Measurements from ENCODE around the gene ZNF324. TPM values are rescaled to one million over a fixed set of nuclear protein-coding genes. Genes with fewer than 3 reads are reported as not detected.

The ZNF324 gene
- total RNA-seq, 2 experiments from 2014 or later: 12.8 to 13.7 TPM

GRCh38 chr19:58520257-58520599 is 53.3 kb downstream of the ZNF324 start:
- H3K27ac Mint-ChIP-seq: peak overlapping the region; percentile 88
- H3K9me3 Mint-ChIP-seq: no peaks in the 10 kb centered on the region
- DNase-seq: no peak
- H3K27me3 Mint-ChIP-seq: no peaks in the 10 kb centered on the region
- H3K4me3 Mint-ChIP-seq: peak overlapping the region; percentile 96
- peaks cover 23% of the 10 kb centered on the region for H3K4me1 Mint-ChIP-seq
- peaks cover 18% of the 10 kb centered on the region for H3K36me3 Mint-ChIP-seq

GRCh38 chr19:58521651-58522050 is 54.8 kb downstream of the ZNF324 start:
- no peak for DNase-seq
- no peak overlapping the region for H3K27ac Mint-ChIP-seq
- H3K36me3 Mint-ChIP-seq: peaks cover 8% of the 10 kb centered on the region
- peak overlapping the region; percentile 1 for H3K4me3 Mint-ChIP-seq
- H3K4me1 Mint-ChIP-seq: peaks cover 13% of the 10 kb centered on the region
- no peaks in the 10 kb centered on the region for H3K9me3 Mint-ChIP-seq
- no peaks in the 10 kb centered on the region for H3K27me3 Mint-ChIP-seq

- H3K27me3 Mint-ChIP-seq: no peaks in the 10 kb centered on the region
- no peak overlapping the region for H3K4me3 Mint-ChIP-seq
- H3K4me1 Mint-ChIP-seq: peaks cover 11% of the 10 kb centered on the region
- no peak overlapping the region for H3K27ac Mint-ChIP-seq
- no peaks in the 10 kb centered on the region for H3K9me3 Mint-ChIP-seq
- peaks cover 4% of the 10 kb centered on the region for H3K36me3 Mint-ChIP-seq
- DNase-seq: no peak
Observed at GRCh38 chr19:58522709-58523108, 55.8 kb downstream of the ZNF324 start.

Other genes starting within 250 kb of the ZNF324 start
- gene ZNF544, start 238.2 kb upstream of the ZNF324 start, total RNA-seq: 10 to 100 TPM; 46.0 to 51.6 TPM
- gene ZNF8, start 188.1 kb upstream of the ZNF324 start, total RNA-seq: 1 to 10 TPM; 4.1 to 4.3 TPM
- 10 to 100 TPM; 79.5 to 82.7 TPM for gene ERVK3-1, start 161.7 kb upstream of the ZNF324 start, total RNA-seq
- 1 to 10 TPM; 2.8 to 3.2 TPM for gene ZSCAN22, start 140.1 kb upstream of the ZNF324 start, total RNA-seq
- 10 to 100 TPM; 18.7 to 23.2 TPM for gene A1BG, start 113.6 kb upstream of the ZNF324 start, total RNA-seq
- gene ZNF497, start 104.3 kb upstream of the ZNF324 start, total RNA-seq: 1 to 10 TPM; 1.5 to 1.7 TPM
- gene ZNF837, start 86.0 kb upstream of the ZNF324 start, total RNA-seq: 1 to 10 TPM; 2.0 to 2.1 TPM
- 1,000 to 10,000 TPM; 1,717 to 1,777 TPM for gene RPS5, start 79.8 kb upstream of the ZNF324 start, total RNA-seq
- gene RNF225, start 71.4 kb upstream of the ZNF324 start, total RNA-seq: 1 to 10 TPM in 1 of 2 experiments, under 1 TPM in 1; 0.82 to 1.6 TPM
- 10 to 100 TPM; 15.1 to 17.2 TPM for gene ZNF584, start 58.4 kb upstream of the ZNF324 start, total RNA-seq
- 1 to 10 TPM; 4.3 TPM for gene ZNF132, start 26.9 kb upstream of the ZNF324 start, total RNA-seq
- 10 to 100 TPM in 1 of 2 experiments, 1 to 10 TPM in 1; 9.4 to 10.1 TPM for gene ZNF324B, start 15.5 kb upstream of the ZNF324 start, total RNA-seq
- gene ZNF446, start 9.3 kb downstream of the ZNF324 start, total RNA-seq: 1 to 10 TPM; 4.2 to 5.3 TPM
- gene SLC27A5, start 44.9 kb downstream of the ZNF324 start, total RNA-seq: 10 to 100 TPM; 23.4 to 28.0 TPM
- 10 to 100 TPM; 11.1 to 11.8 TPM for gene ZBTB45, start 52.7 kb downstream of the ZNF324 start, total RNA-seq
- 100 to 1,000 TPM; 671 to 701 TPM for gene TRIM28, start 77.0 kb downstream of the ZNF324 start, total RNA-seq
- gene CHMP2A, start 88.0 kb downstream of the ZNF324 start, total RNA-seq: 10 to 100 TPM; 76.9 to 79.2 TPM
- gene UBE2M, start 91.5 kb downstream of the ZNF324 start, total RNA-seq: 100 to 1,000 TPM; 154 to 162 TPM
- gene MZF1, start 106.3 kb downstream of the ZNF324 start, total RNA-seq: 10 to 100 TPM in 1 of 2 experiments, 1 to 10 TPM in 1; 10.0 to 10.2 TPM